Measurements from ENCODE around the gene DCAF11. TPM values are rescaled to one million over a fixed set of nuclear protein-coding genes. Genes with fewer than 3 reads are reported as not detected.
A peak's percentile ranks its signal among the peaks of the same experiment; 100 is the strongest.

DCAF11 gene
- total and polyA plus RNA-seq, 2 of the 13 experiments (the other 11 are each of a cell fraction or from before 2014, with no cell fraction given), result 150 to 257 TPM

- no peak for TF ChIP-seq ZSCAN22 (CRISPR knock-in tag; IDR thresholded peaks at IDR 0.05)
- TF ChIP-seq NRL (CRISPR knock-in tag; IDR thresholded peaks at IDR 0.05; ENCODE audit: borderline replicate concordance), result no peak
- peak; percentile 97 for TF ChIP-seq POLR2AphosphoS5 (IDR thresholded peaks at IDR 0.05; ENCODE audit: low read depth, low read length)
- no peak for TF ChIP-seq ZNF383 (CRISPR knock-in tag; IDR thresholded peaks at IDR 0.05; ENCODE audit: borderline replicate concordance)
- TF ChIP-seq ZNF747 (CRISPR knock-in tag; IDR thresholded peaks at IDR 0.05; ENCODE audit: borderline replicate concordance), result no peak
- TF ChIP-seq, protein P1, sequence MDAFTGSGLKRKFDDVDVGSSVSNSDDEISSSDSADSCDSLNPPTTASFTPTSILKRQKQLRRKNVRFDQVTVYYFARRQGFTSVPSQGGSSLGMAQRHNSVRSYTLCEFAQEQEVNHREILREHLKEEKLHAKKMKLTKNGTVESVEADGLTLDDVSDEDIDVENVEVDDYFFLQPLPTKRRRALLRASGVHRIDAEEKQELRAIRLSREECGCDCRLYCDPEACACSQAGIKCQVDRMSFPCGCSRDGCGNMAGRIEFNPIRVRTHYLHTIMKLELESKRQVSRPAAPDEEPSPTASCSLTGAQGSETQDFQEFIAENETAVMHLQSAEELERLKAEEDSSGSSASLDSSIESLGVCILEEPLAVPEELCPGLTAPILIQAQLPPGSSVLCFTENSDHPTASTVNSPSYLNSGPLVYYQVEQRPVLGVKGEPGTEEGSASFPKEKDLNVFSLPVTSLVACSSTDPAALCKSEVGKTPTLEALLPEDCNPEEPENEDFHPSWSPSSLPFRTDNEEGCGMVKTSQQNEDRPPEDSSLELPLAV (CRISPR knock-in tag; conservative IDR thresholded peaks at IDR 0.05; ENCODE audit: low read depth), result no peak
- TF ChIP-seq THRA (CRISPR knock-in tag; IDR thresholded peaks at IDR 0.05; ENCODE audit: borderline replicate concordance), result peak; percentile 48
- no peak; the same call in 1 of the 2 replicates for TF ChIP-seq LBX2 (CRISPR knock-in tag; IDR thresholded peaks at IDR 0.05; ENCODE audit: borderline replicate concordance)
- TF ChIP-seq FOXK1 (CRISPR knock-in tag; IDR thresholded peaks at IDR 0.05; ENCODE audit: borderline replicate concordance, low read depth), result peak; percentile 67; the same call in 1 of the 2 replicates
- TF ChIP-seq ZNF790 (CRISPR knock-in tag; IDR thresholded peaks at IDR 0.05; ENCODE audit: borderline replicate concordance), result no peak
- no peak; the same call in none of the 2 replicates for TF ChIP-seq DNMT3B (CRISPR knock-in tag; conservative IDR thresholded peaks at IDR 0.05)
- TF ChIP-seq ZMYM2 (CRISPR knock-in tag; IDR thresholded peaks at IDR 0.05), result no peak
- TF ChIP-seq JUND (CRISPR knock-in tag; IDR thresholded peaks at IDR 0.05), result no peak
- peak; percentile 61 for TF ChIP-seq NFYB (CRISPR knock-in tag; IDR thresholded peaks at IDR 0.05)
- TF ChIP-seq, protein P2, sequence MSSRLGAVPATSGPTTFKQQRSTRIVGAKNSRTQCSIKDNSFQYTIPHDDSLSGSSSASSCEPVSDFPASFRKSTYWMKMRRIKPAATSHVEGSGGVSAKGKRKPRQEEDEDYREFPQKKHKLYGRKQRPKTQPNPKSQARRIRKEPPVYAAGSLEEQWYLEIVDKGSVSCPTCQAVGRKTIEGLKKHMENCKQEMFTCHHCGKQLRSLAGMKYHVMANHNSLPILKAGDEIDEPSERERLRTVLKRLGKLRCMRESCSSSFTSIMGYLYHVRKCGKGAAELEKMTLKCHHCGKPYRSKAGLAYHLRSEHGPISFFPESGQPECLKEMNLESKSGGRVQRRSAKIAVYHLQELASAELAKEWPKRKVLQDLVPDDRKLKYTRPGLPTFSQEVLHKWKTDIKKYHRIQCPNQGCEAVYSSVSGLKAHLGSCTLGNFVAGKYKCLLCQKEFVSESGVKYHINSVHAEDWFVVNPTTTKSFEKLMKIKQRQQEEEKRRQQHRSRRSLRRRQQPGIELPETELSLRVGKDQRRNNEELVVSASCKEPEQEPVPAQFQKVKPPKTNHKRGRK (CRISPR knock-in tag; IDR thresholded peaks at IDR 0.05), result no peak
- peak; percentile 82 for TF ChIP-seq ZNF598 (CRISPR knock-in tag; IDR thresholded peaks at IDR 0.05; ENCODE audit: borderline replicate concordance)
- TF ChIP-seq ZSCAN31 (CRISPR knock-in tag; IDR thresholded peaks at IDR 0.05; ENCODE audit: low read depth), result no peak
- 0 out of 2 replicates have a peak, but pooled peaks have one; percentile 42 for TF ChIP-seq RELA (CRISPR knock-in tag; IDR thresholded peaks at IDR 0.05)
- 0 out of 2 replicates have a peak, but pooled peaks have one; percentile 22 for TF ChIP-seq ARNT2 (CRISPR knock-in tag; IDR thresholded peaks at IDR 0.05; ENCODE audit: low read depth)
- TF ChIP-seq FOXJ3 (CRISPR knock-in tag; IDR thresholded peaks at IDR 0.05; ENCODE audit: borderline replicate concordance), result no peak
- no peak for TF ChIP-seq BRCA1 (CRISPR knock-in tag; IDR thresholded peaks at IDR 0.05)
- TF ChIP-seq U2AF2 (IDR thresholded peaks at IDR 0.05; ENCODE audit: low read depth, low read length), result no peak
- TF ChIP-seq ZSCAN9 (CRISPR knock-in tag; IDR thresholded peaks at IDR 0.05; ENCODE audit: borderline replicate concordance), result peak; percentile 50; the same call in 1 of the 2 replicates
- peak; percentile 77; the same call in 1 of the 2 replicates for TF ChIP-seq TAF1 (CRISPR knock-in tag; IDR thresholded peaks at IDR 0.05)
- TF ChIP-seq BHLHE40 (IDR thresholded peaks at IDR 0.05; ENCODE audit: low read length), result 0 out of 2 replicates have a peak, but pooled peaks have one; percentile 10
- peak; percentile 49; the same call in 1 of the 2 replicates for TF ChIP-seq TOE1 (CRISPR knock-in tag; IDR thresholded peaks at IDR 0.05)
- no peak for TF ChIP-seq RCOR2 (CRISPR knock-in tag; IDR thresholded peaks at IDR 0.05)
- no peak for TF ChIP-seq TBX3 (IDR thresholded peaks at IDR 0.05; ENCODE audit: borderline replicate concordance)
Measured at GRCh38 chr14:24146453-24146977, 31.9 kb downstream of the DCAF11 start, which contains the start of gene PSME2 (continued).
